Loucy (cell line): ENCODE measurements around the gene NAA11.

Experiments
- H2AFZ ChIP-seq: fragments of 200-600 bp; sonication (generic); 2 replicates; pipeline ENCODE4 v1.6.0; 2016; ENCODE audit warnings: antibody characterized with exemption, mild to moderate bottlenecking, low read length, moderate library complexity
- H3F3A ChIP-seq: fragments of 200-600 bp; 2 replicates; pipeline ENCODE4 v1.6.0; 2016; ENCODE audit warnings: antibody characterized with exemption, low read depth, mild to moderate bottlenecking
- H3K27me3 ChIP-seq: fragments of 200-600 bp; sonication (generic); 2 replicates; pipeline ENCODE4 v1.6.1; 2014; ENCODE audit warnings: low read length, mild to moderate bottlenecking; ENCODE audit not compliant: insufficient read depth, poor library complexity, severe bottlenecking
- H3K36me3 ChIP-seq: fragments of 200-600 bp; sonication (generic); 2 replicates; pipeline ENCODE4 v1.6.1; 2016; ENCODE audit warnings: low read length; ENCODE audit not compliant: insufficient read depth
- H3K4me1 ChIP-seq: fragments of 200-600 bp; sonication (generic); 2 replicates; pipeline ENCODE4 v1.5.1; 2014; ENCODE audit warnings: low read length, mild to moderate bottlenecking; ENCODE audit not compliant: insufficient read depth, poor library complexity, severe bottlenecking
- H3K4me2 ChIP-seq: fragments of 200-600 bp; sonication (generic); 2 replicates; pipeline ENCODE4 v1.6.0; 2014; ENCODE audit warnings: antibody characterized with exemption, low read length, low read depth, mild to moderate bottlenecking; ENCODE audit not compliant: poor library complexity, severe bottlenecking
- H3K4me3 ChIP-seq: fragments of 200-600 bp; sonication (generic); 2 replicates; pipeline ENCODE4 v1.5.1; 2014; ENCODE audit warnings: low read length, mild to moderate bottlenecking, mixed read lengths; ENCODE audit not compliant: poor library complexity, severe bottlenecking
- H3K79me2 ChIP-seq: fragments of 200-600 bp; sonication (generic); 2 replicates; pipeline ENCODE4 v1.6.1; 2014; ENCODE audit warnings: low read length; ENCODE audit not compliant: insufficient read depth
- H3K9ac ChIP-seq: fragments of 200-600 bp; sonication (generic); 2 replicates; pipeline ENCODE4 v1.6.0; 2014; ENCODE audit warnings: mild to moderate bottlenecking, low read depth, low read length, moderate library complexity; ENCODE audit not compliant: poor library complexity, severe bottlenecking
- H3K9me2 ChIP-seq: fragments of 200-600 bp; sonication (generic); replicated peaks from 2 replicates; pipeline ENCODE4 v1.6.1; 2016; ENCODE audit warnings: low read depth, low read length, mixed read lengths
- H3K9me3 ChIP-seq: fragments of 200-600 bp; sonication (generic); 2 replicates; pipeline ENCODE4 v1.6.1; 2014; ENCODE audit warnings: mild to moderate bottlenecking, antibody characterized with exemption, low read length, low read depth; ENCODE audit not compliant: insufficient read depth
- H4K20me1 ChIP-seq: fragments of 200-600 bp; sonication (generic); 2 replicates; pipeline ENCODE4 v1.6.0; 2014; ENCODE audit warnings: antibody characterized with exemption, low read length, mild to moderate bottlenecking; ENCODE audit not compliant: insufficient read depth, poor library complexity, severe bottlenecking
- EZH2phosphoT487 ChIP-seq: fragments of 200-600 bp; IDR thresholded peaks from 2 replicates; pipeline ENCODE4 v1.6.1; 2018; ENCODE audit warnings: antibody characterized with exemption, mild to moderate bottlenecking, moderate library complexity, borderline replicate concordance
- TF ChIP-seq, protein P1 (sequence below): fragments of 200-600 bp; sonication (generic); conservative IDR thresholded peaks from 2 replicates; pipeline ENCODE4 v1.5.1; 2014; ENCODE audit warnings: mild to moderate bottlenecking, antibody characterized with exemption, low read length

The NAA11 gene

DNA sequence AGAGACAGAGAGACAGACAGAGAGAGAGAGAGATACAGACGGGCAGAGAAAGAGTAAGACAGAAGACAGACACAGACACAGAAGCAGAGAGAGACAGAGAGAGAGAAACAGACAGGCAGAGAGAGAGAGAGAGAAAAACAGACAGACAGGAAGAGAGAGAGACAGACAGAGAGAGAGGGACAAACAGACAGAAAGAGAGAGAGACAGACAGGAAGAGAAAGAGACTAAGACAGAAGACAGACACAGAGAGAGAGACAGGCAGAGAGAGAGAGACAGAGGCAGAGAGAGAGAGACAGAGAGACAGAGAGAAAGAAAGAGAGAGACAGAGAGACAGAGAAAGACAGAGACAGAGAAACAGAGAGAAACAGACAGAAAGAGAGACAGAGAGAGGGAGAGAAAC is 27.2 kb upstream of the NAA11 start:
- Histone ChIP-seq H3K9me3 (no peaks in the 10 kb centered on the region), H3K27me3 (no peaks in the 10 kb centered on the region), H2AFZ (no peak overlapping the region), H3K4me2 (no peak overlapping the region), H4K20me1 (no peaks in the 10 kb centered on the region), H3F3A (no peaks in the 10 kb centered on the region), H3K79me2 (no peaks in the 10 kb centered on the region), H3K9ac (no peak overlapping the region), H3K4me1 (peaks cover 4% of the 10 kb centered on the region), H3K9me2 (no peaks in the 10 kb centered on the region), H3K4me3 (no peak overlapping the region), H3K36me3 (no peaks in the 10 kb centered on the region)
- TF ChIP-seq EZH2phosphoT487 = no peak
- TF ChIP-seq, protein P1, sequence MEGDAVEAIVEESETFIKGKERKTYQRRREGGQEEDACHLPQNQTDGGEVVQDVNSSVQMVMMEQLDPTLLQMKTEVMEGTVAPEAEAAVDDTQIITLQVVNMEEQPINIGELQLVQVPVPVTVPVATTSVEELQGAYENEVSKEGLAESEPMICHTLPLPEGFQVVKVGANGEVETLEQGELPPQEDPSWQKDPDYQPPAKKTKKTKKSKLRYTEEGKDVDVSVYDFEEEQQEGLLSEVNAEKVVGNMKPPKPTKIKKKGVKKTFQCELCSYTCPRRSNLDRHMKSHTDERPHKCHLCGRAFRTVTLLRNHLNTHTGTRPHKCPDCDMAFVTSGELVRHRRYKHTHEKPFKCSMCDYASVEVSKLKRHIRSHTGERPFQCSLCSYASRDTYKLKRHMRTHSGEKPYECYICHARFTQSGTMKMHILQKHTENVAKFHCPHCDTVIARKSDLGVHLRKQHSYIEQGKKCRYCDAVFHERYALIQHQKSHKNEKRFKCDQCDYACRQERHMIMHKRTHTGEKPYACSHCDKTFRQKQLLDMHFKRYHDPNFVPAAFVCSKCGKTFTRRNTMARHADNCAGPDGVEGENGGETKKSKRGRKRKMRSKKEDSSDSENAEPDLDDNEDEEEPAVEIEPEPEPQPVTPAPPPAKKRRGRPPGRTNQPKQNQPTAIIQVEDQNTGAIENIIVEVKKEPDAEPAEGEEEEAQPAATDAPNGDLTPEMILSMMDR = no peak

- no peaks in the 10 kb centered on the region for H3K79me2 ChIP-seq
- no peak overlapping the region for H3K4me2 ChIP-seq
- 0 out of 2 replicates have a peak, but pooled peaks cover 6% of the 10 kb centered on the region for H3K9me3 ChIP-seq
- H3K27me3 ChIP-seq = no peaks in the 10 kb centered on the region
- H3K9ac ChIP-seq = no peak overlapping the region
- TF ChIP-seq EZH2phosphoT487 = no peak
- TF ChIP-seq, protein P1 = no peak
- H3K4me3 ChIP-seq = no peak overlapping the region
- no peaks in the 10 kb centered on the region for H3K9me2 ChIP-seq
- H3K4me1 ChIP-seq = peaks cover 4% of the 10 kb centered on the region
- H4K20me1 ChIP-seq = no peaks in the 10 kb centered on the region
- H3K36me3 ChIP-seq = no peaks in the 10 kb centered on the region
- H2AFZ ChIP-seq = no peak overlapping the region
- H3F3A ChIP-seq = no peaks in the 10 kb centered on the region
Measured at GRCh38 chr4:79348405-79348804, 22.5 kb upstream of the NAA11 start.

- Histone ChIP-seq H3K9me2 (no peaks in the 10 kb centered on the region), H3K9me3 (peaks cover 18% of the 10 kb centered on the region; the same call in 1 of the 2 replicates), H3K27me3 (no peaks in the 10 kb centered on the region), H3K36me3 (no peaks in the 10 kb centered on the region), H3K4me3 (no peak overlapping the region), H4K20me1 (no peaks in the 10 kb centered on the region), H3K4me2 (no peak overlapping the region), H3F3A (no peaks in the 10 kb centered on the region), H3K79me2 (no peaks in the 10 kb centered on the region), H2AFZ (no peak overlapping the region), H3K9ac (no peak overlapping the region), H3K4me1 (no peaks in the 10 kb centered on the region)
- TF ChIP-seq, protein P1 = no peak
- no peak for TF ChIP-seq EZH2phosphoT487
Measured at GRCh38 chr4:79341893-79342653, 16.2 kb upstream of the NAA11 start.
